Measurements from ENCODE around the gene ITGA2B. TPM values are rescaled to one million over a fixed set of nuclear protein-coding genes. Genes with fewer than 3 reads are reported as not detected.

Gene ITGA2B
- total and polyA plus RNA-seq, 2 of the 4 experiments (the other 2 are of a cell fraction) = under 0.01 to 0.26 TPM

DNA sequence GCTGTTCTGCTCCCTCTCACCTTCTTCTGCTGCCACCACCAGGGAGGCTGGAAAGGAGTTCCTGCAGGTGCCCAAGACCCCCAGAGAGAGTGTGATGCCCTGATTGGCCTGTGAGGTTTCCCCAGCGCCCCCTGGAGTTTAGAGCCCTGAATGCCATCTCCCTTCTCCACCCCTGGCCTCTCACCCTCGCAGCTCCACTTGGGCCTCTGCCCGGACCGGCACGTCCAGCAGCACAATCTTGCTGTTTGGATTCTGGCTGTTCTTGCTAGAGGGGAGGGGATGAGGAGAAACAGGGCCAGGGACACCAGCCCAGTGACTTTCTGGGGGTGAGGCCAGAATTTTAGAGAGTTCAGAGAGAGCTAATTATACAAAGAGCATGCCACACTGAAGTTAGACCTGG lies 13.3 kb downstream of the ITGA2B start:
- Histone ChIP-seq H4K8ac (ENCODE audit: low read depth in 2 of 2, low read length in 2 of 2) (no peak overlapping the region), H2BK120ac (ENCODE audit: low read depth, low read length) (no peak overlapping the region), H2AK5ac (ENCODE audit: low read depth, low read length) (no peak overlapping the region), H3K4me2 (ENCODE audit: low read depth, low read length) (no peak overlapping the region), H3K9me3 (ENCODE audit: control insufficient read depth, insufficient read depth, low read length) (no peaks in the 10 kb centered on the region), H3K9ac (ENCODE audit: low read depth, low read length) (no peak overlapping the region), H3K23ac (ENCODE audit: low read depth, low read length) (no peak overlapping the region), H3K14ac (replicated peaks; ENCODE audit: low read depth, low read length) (no peak overlapping the region), H2BK5ac (ENCODE audit: low read depth, low read length, poor library complexity, severe bottlenecking) (no peak overlapping the region), H3K79me1 (ENCODE audit: low read depth in 1 of 2, low read length in 2 of 2) (no peaks in the 10 kb centered on the region), H3K18ac (ENCODE audit: low read depth, low read length) (no peak overlapping the region), H3K27ac (ENCODE audit: insufficient read depth, low read length) (no peak overlapping the region), H3K27me3 (ENCODE audit: control insufficient read depth, insufficient read depth, low read length) (peaks cover 18% of the 10 kb centered on the region), H2AK9ac (replicated peaks; ENCODE audit: low read depth, low read length, poor library complexity) (peak overlapping the region; percentile 24), H4K91ac (ENCODE audit: insufficient read depth, low read depth, low read length) (no peak overlapping the region), H3K4me1 (ENCODE audit: control insufficient read depth, insufficient read depth, low read length) (peaks cover 2% of the 10 kb centered on the region; the same call in 1 of the 2 replicates), H3K4me3 (ENCODE audit: insufficient read depth, low read depth, low read length) (no peak overlapping the region), H3K36me3 (ENCODE audit: control insufficient read depth, insufficient read depth, low read length) (no peaks in the 10 kb centered on the region), H2AFZ (replicated peaks; ENCODE audit: low read length, poor library complexity) (peak overlapping the region; percentile 43), H3K9me1 (ENCODE audit: insufficient read depth, low read length) (0 out of 2 replicates have a peak, but pooled peaks cover 5% of the 10 kb centered on the region), H3K4ac (ENCODE audit: low read depth, low read length) (no peak overlapping the region), H3K56ac (ENCODE audit: extremely low read depth, insufficient read depth, low read length) (no peak overlapping the region), H4K5ac (ENCODE audit: low read depth, low read length) (no peak overlapping the region), H2BK15ac (ENCODE audit: low read depth, low read length) (no peak overlapping the region), H2BK20ac (ENCODE audit: low read depth, low read length) (no peak overlapping the region), H4K20me1 (ENCODE audit: insufficient read depth, low read length) (no peaks in the 10 kb centered on the region)
- DNase-seq (peak; percentile 10), ATAC-seq (ENCODE audit: low read depth) (peak; percentile 81)
- CTCF ChIA-PET = interaction anchor here (0.6 to 1.5 kb wide), 5 partner anchors 9 to 152 kb away, joined by 3 to 10 read pairs (median 4); partner anchors contain the start of gene FAM171A2
- POLR2A ChIA-PET (ENCODE audit: unreplicated experiment) = no interaction called here
- no CpG with 5 or more reads among the region's 5 CpGs for WGBS, 2 experiments (ENCODE audit: extremely low coverage in 2 of 2, insufficient read length in 1 of 2)
- BruUV-seq (replicated peaks) = no TSS peak
- no peak for TF ChIP-seq CHD1 (IDR thresholded peaks at IDR 0.05; ENCODE audit: low read depth, low read length)
- TF ChIP-seq, protein P1, sequence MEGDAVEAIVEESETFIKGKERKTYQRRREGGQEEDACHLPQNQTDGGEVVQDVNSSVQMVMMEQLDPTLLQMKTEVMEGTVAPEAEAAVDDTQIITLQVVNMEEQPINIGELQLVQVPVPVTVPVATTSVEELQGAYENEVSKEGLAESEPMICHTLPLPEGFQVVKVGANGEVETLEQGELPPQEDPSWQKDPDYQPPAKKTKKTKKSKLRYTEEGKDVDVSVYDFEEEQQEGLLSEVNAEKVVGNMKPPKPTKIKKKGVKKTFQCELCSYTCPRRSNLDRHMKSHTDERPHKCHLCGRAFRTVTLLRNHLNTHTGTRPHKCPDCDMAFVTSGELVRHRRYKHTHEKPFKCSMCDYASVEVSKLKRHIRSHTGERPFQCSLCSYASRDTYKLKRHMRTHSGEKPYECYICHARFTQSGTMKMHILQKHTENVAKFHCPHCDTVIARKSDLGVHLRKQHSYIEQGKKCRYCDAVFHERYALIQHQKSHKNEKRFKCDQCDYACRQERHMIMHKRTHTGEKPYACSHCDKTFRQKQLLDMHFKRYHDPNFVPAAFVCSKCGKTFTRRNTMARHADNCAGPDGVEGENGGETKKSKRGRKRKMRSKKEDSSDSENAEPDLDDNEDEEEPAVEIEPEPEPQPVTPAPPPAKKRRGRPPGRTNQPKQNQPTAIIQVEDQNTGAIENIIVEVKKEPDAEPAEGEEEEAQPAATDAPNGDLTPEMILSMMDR (conservative IDR thresholded peaks at IDR 0.05; ENCODE audit: low read depth, low read length) = peak; percentile 41
- in situ Hi-C loops (cut with MboI; ENCODE audit: low sequenced_read_pairs) (no loop called here), intact Hi-C loops (cut with micrococcal nuclease) (no loop called here), dilution Hi-C loops (cut with HindIII; ENCODE audit: low sequenced_read_pairs, unreplicated experiment) (no loop called here)
